ENCODE results near the gene ROBO1.
"Not testable (repeated sequence)": the region's sequence is repeated elsewhere in the genome, so short reads cannot be mapped to it uniquely, and the experiment has no call there.

The ROBO1 gene

GRCh38 chr3:79366414-79366813 is 401.4 kb downstream of the ROBO1 start:
- no peak for DNase-seq

GRCh38 chr3:79364784-79365183 is 403.0 kb downstream of the ROBO1 start:
- no peak for DNase-seq

GRCh38 chr3:79362571-79363270 is 405.1 kb downstream of the ROBO1 start:
- DNase-seq: no peak

- DNase-seq: no peak
These were observed 405.9 kb downstream of the ROBO1 start for GRCh38 chr3:79361748-79362378.

GRCh38 chr3:79358327-79358726 is 409.5 kb downstream of the ROBO1 start:
- no peak for DNase-seq

GRCh38 chr3:79354179-79354688 is 413.6 kb downstream of the ROBO1 start:
- no peak for DNase-seq

GRCh38 chr3:79351699-79352098 is 416.1 kb downstream of the ROBO1 start:
- no peak for DNase-seq

- DNase-seq: no peak
These were observed 422.6 kb downstream of the ROBO1 start for GRCh38 chr3:79344876-79345871.

GRCh38 chr3:79341961-79342360 is 425.8 kb downstream of the ROBO1 start:
- no peak for DNase-seq

GRCh38 chr3:79339846-79340245 is 428.0 kb downstream of the ROBO1 start:
- no peak for DNase-seq

GRCh38 chr3:79337798-79338197 is 430.0 kb downstream of the ROBO1 start:
- no peak for DNase-seq

- DNase-seq: no peak
These were observed 438.6 kb downstream of the ROBO1 start for GRCh38 chr3:79329154-79329553.

- no peak for DNase-seq
These were observed 441.2 kb downstream of the ROBO1 start for GRCh38 chr3:79326642-79327041.

- DNase-seq: not testable (repeated sequence)
These were observed 441.9 kb downstream of the ROBO1 start for GRCh38 chr3:79325833-79326383.

GRCh38 chr3:79317551-79318518 is 450.0 kb downstream of the ROBO1 start:
- DNase-seq: no peak

- DNase-seq: no peak
These were observed 452.8 kb downstream of the ROBO1 start for GRCh38 chr3:79314962-79315361.

- DNase-seq: no peak
These were observed 453.3 kb downstream of the ROBO1 start for GRCh38 chr3:79314544-79314943.

- DNase-seq: no peak
These were observed 457.8 kb downstream of the ROBO1 start for GRCh38 chr3:79310016-79310415.

GRCh38 chr3:79306934-79307570 is 460.7 kb downstream of the ROBO1 start:
- no peak for DNase-seq

- DNase-seq: peak; percentile 59
These were observed 467.7 kb downstream of the ROBO1 start for GRCh38 chr3:79299949-79300635.

Data from activated effector memory CD4-positive, alpha-beta T cell treated with anti-CD3 and anti-CD28 coated beads, Interleukin-2, amount 50 U/mL, for 16 hours (primary cell).